Spleen (tissue), 7 donors: ENCODE results near the gene RIMS4.

Experiments used
- CTCF ChIP-seq, 11 experiments: fragments of 200-600 bp in 7 of 11; fragments of 450-650 bp in 4 of 11; sonication (generic) in 4 of 11; IDR thresholded peaks in 8 of 11; conservative IDR thresholded peaks in 3 of 11; 1 replicate in 7 of 11; 2 replicates in 4 of 11; pipeline versions ENCODE4 v1.4.0 to v1.8.0; 2016 to 2021; ENCODE audit warnings: antibody characterized with exemption in 11 of 11, inconsistent platforms in 4 of 11, mild to moderate bottlenecking in 1 of 11
- POLR2A ChIP-seq, 3 donors: fragments of 450-650 bp; IDR thresholded peaks; one replicate each; pipeline ENCODE4 v1.5.1; 2017; ENCODE audit warnings: antibody characterized with exemption in 3 of 3, mild to moderate bottlenecking in 1 of 3
- POLR2AphosphoS5 ChIP-seq, 3 donors: sonication (generic); formaldehyde crosslinking; IDR thresholded peaks; one replicate each; pipeline ENCODE4 v1.5.1; 2017; ENCODE audit warnings: antibody characterized with exemption in 3 of 3
- donor health status: DM: no; HTN: no; CAD: no; lungs with moderate emphysema.
- donor health status: DM: no; HTN: no; CAD: no.
- donor health status: DM: no; HTN: no; CAD: no.

GRCh38 chr20:44754554-44754953, 55.8 kb downstream of the RIMS4 start:
- TF ChIP-seq CTCF (IDR thresholded peaks at IDR 0.05 in 8 of 11, conservative IDR thresholded peaks at IDR 0.05 in 3 of 11) (no peak), POLR2A (IDR thresholded peaks at IDR 0.05) (no peak), POLR2AphosphoS5 (IDR thresholded peaks at IDR 0.05) (no peak)
